KBM-7 (cell line): Measurements from ENCODE around the gene EREG.

ENCODE experiments used
- DNase-seq: peaks from one replicate; pipeline ENCODE4 v3.0.0-alpha.2; 2015
- in situ Hi-C: fragments of 300-500 bp; cut with MboI; formaldehyde crosslinking; loops from 2 replicates; pipeline ENCODE4 v1.14.3; 2020; ENCODE audit warnings: low sequenced_read_pairs, low pct_unique_long_range_greater_than_20kb, mixed read lengths

EREG gene

DNA sequence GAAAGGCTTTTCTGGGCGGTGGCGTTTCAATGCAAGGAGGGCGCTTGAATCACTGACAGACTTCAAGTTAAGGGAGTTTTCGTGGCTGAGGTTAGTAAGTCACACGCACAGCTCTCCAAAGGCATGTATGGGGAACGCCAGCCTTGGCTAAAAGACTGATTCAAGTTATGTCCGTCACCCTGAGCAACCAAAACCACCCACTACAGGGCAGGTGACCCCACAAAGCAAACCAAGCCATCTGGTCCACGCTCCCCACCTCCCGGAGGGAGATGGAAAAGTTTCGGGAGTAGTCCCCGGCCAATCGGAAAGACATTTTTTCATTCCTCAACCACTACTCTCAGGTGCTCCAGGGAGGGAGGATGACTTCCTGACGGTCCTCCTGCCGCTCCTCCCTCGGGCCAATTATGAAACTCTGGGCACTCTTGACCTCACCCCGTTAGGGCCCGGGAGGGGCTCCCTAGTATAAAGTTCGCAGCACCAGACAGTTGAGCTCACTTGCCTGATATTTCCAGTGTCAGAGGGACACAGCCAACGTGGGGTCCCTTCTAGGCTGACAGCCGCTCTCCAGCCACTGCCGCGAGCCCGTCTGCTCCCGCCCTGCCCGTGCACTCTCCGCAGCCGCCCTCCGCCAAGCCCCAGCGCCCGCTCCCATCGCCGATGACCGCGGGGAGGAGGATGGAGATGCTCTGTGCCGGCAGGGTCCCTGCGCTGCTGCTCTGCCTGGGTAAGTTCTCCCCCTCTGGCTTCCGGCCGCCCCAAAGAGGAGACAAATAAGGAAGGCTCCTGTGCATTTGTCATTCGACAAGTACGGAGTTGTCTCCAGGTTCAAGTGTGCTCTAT, at the start of gene EREG:
Gene EREG (plus strand): TSS at position 494 of the 840 bp plus-strand sequence. CDS start 164 bp downstream, at position 658.
- DNase-seq, result no peak
- in situ Hi-C loops, result no loop called here

DNA sequence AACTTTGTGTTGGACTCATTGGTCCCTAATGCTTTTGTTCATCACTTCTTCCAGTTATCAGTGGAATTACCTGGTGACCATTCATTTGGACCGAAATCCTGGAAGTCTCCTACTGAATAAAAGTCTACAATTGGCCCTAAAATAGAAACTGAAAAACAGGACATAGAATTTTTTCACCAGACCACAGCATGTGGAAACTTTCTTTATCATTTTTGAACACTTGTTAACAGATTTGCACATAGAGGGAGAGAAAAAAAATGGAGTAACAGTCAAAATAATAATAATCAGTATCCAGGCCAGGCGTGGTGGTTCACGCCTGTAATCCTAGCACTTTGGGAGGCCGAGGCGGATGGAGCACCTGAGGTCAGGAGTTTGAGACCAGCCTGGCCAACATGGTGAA, 49.6 kb upstream of the EREG start:
- in situ Hi-C loops, result no loop called here
- DNase-seq, result no peak

- in situ Hi-C loops, result no loop called here
- no peak for DNase-seq
Measured at GRCh38 chr4:74316397-74316796, 48.5 kb upstream of the EREG start.

DNA sequence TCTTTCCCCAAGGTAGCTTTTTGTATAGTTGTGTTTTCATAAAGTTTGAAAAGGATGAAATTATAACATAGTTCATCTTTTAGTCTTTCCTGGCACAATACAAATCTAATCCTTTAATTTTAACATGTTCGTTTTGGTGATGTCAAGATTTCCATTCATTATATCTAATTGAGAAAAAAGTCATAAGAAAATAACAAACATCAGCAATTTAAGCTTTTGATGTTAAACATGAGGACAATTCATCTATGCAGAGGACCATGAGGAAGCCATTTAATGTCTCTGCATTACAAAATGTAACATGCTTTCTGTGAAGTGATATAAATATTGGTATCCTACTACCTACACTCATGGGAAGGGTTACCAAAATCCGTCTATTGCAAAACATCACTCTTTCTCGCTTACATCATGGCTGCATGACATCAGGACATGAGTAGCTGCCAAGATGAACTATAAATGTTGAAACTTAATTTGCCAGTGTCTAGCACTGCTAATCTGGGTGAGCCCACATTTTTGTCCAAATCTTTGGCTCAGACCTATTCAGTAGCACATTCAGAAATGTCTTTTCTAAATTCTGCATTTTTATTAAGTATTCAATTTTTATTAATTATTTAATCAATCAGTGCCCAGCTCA, 47.2 kb upstream of the EREG start:
- in situ Hi-C loops, result no loop called here

GRCh38 chr4:74318276-74318675, 46.7 kb upstream of the EREG start:
- in situ Hi-C loops, result no loop called here

More for the DNA sequence above, 47.2 kb upstream of the EREG start:
- no peak for DNase-seq

DNA sequence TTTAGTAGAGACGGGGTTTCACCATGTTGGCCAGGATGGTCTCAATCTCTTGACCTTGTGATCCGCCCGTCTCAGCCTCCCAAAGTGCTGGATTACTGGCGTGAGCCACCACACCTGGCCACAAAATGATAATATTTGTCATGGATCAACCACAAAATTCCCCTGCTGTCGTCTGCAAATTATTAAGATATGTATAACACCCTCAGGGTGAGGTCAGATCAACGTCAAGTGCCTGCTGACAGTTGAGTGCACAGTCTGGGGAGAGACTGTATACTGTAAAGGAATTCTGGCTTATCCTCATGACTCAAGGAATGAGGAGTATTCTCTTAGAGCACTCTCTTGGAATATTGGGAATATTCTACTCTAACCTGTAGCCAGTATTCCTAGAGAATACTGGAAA, 45.5 kb upstream of the EREG start:
- no peak for DNase-seq
- in situ Hi-C loops, result no loop called here

More at GRCh38 chr4:74318276-74318675, 46.7 kb upstream of the EREG start:
- DNase-seq, result no peak

DNA sequence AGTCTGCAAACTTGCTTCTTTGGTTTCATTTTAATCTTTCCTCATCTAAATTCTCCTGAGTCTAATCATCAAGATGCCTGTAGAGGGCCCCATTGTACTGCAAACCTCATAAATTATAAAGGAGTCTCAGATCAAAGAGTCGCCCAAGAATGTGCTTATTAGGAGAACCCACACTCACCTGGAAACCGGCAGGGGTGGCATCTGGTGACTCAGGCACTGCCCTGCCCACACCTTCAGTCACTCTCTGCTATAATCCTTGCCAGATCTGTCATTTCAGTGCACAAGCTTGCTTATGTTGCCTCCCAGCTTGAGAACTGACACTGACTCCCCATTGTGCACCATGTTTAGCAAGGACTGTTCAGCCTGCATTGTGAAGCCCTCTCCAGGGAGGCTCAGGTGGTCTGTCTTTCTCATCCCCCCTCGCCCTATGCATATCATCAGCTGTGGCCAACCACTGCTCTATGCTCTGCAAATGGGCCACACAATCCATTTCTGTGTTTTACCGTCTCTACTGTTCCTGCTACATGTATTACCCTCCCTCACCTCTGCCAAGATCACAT, 44.3 kb upstream of the EREG start:
- in situ Hi-C loops, result no loop called here
- DNase-seq, result peak; percentile 73

DNA sequence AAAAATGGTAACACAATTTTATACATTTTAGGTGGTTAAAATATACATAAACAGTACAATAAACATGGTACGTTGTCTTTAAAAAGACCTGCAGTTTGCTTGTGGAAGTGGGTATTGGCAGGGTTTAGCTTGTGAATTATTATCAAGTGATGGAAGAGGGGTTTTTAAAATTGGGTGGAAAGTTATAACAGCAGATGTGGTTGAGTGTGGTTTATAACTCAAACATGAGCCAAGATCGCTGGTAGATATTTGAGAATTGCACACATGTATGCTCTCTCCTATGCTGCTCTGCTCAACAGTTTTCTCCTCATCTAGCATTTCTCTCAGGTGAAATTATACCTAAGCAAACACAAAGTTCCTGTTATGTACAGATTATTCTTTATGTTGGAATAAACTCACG, 42.6 kb upstream of the EREG start:
- in situ Hi-C loops, result no loop called here
- no peak for DNase-seq

DNA sequence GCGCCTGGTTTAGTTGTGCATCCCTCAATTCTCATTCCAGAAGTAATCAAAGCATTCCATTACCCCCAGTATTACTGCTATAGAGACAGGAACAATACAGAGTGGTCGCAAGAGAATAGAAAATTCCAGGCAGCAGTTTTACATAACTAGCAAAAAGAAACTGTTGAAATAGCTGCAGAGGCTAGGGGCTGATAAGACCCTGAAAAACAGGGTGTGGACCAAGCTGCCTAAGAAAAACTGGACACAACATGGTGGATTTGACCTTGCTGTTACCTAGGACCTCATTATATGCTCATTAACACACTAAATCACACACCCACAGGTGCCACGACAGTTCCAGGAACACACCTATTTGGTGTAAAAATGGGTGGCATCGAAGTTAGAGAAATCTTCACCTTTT, 41.3 kb upstream of the EREG start:
- in situ Hi-C loops, result no loop called here
- DNase-seq, result no peak

GRCh38 chr4:74324262-74324661, 40.7 kb upstream of the EREG start:
- in situ Hi-C loops, result no loop called here
- DNase-seq, result no peak

- DNase-seq, result no peak
- in situ Hi-C loops, result no loop called here
Measured at GRCh38 chr4:74325886-74326285, 39.1 kb upstream of the EREG start.

GRCh38 chr4:74327762-74328161, 37.2 kb upstream of the EREG start:
- in situ Hi-C loops, result no loop called here
- no peak for DNase-seq

DNA sequence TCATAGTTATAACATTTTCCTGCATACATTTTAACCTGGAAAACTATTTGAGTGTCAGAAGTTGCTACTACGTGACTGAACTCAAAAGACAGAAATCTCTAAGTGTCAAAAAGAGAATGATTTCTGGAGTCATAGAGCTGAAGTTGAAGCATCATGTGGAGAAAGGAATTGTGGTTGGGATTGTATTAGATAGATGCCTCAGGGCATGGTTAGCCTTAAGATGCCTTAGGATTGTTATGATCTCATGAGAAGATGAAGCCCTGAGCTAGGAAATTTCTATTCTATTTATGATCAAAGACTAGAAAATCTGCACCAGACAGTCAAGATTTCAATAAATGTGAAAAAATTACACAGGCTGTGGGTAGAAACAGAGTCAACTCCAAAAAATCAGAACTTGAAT, 36.4 kb upstream of the EREG start:
- in situ Hi-C loops, result no loop called here
- no peak for DNase-seq

GRCh38 chr4:74329307-74329706, 35.6 kb upstream of the EREG start:
- in situ Hi-C loops, result no loop called here
- no peak for DNase-seq

DNA sequence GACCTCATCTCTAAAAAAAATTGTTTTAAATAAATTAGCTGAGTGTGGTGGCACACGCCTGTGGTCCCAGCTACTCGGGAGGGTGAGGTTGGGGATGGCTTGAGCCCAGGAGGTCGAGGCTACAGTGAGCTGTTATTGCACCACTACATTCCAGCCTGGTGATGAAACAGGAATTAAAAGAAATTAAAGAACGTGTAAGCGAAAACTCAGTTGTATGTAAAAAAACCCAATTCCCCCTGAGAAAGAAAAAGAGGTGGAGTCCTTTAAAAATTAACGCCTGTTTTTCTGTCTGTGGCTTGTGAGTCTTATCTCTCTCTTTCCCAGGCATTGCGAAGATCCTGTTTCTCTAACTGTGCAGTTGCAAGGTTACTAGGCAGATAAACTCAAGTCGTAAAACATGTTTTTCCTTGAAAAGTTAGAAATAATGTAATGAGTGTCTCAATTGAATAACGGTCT, 34.6 kb upstream of the EREG start:
- in situ Hi-C loops, result no loop called here
- DNase-seq, result peak; percentile 32

- no peak for DNase-seq
- in situ Hi-C loops, result no loop called here
Measured at GRCh38 chr4:74331252-74331651, 33.7 kb upstream of the EREG start.

GRCh38 chr4:74331944-74332343, 33.0 kb upstream of the EREG start:
- in situ Hi-C loops, result no loop called here
- no peak for DNase-seq

- in situ Hi-C loops, result no loop called here
Measured at GRCh38 chr4:74334636-74335035, 30.3 kb upstream of the EREG start.

GRCh38 chr4:74335341-74336021, 29.5 kb upstream of the EREG start:
- in situ Hi-C loops, result no loop called here
- DNase-seq, result no peak

More at GRCh38 chr4:74334636-74335035, 30.3 kb upstream of the EREG start:
- no peak for DNase-seq
